GM15510 (cell line): ENCODE results near the gene TGFBI.

Experiments used
- POLR2A ChIP-seq: IDR thresholded peaks from 3 replicates; pipeline ENCODE4 v1.6.1; 2011; ENCODE audit warnings: borderline replicate concordance; ENCODE audit not compliant: insufficient read length; ENCODE audit errors: extremely low read depth

The TGFBI gene

DNA sequence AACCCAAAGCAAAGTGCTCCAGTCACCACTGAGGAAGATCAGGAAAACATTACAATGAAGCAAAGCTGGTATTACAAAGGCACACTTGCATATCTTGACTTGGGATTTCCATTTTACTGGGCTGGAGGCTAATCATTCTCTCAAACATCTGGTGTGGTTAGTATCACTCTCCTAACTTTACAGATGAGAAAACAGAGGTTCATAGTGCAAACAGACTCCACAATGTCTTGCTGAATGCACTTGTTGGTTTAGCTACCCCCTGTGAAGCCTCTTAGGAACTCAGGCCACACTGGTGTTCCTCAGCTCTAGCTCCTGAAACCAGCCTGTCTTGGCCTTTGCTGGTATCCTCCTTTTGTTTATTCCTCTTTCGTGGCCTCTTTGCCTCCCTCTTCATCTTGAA is 74.3 kb downstream of the TGFBI start:
- no peak for TF ChIP-seq POLR2A

DNA sequence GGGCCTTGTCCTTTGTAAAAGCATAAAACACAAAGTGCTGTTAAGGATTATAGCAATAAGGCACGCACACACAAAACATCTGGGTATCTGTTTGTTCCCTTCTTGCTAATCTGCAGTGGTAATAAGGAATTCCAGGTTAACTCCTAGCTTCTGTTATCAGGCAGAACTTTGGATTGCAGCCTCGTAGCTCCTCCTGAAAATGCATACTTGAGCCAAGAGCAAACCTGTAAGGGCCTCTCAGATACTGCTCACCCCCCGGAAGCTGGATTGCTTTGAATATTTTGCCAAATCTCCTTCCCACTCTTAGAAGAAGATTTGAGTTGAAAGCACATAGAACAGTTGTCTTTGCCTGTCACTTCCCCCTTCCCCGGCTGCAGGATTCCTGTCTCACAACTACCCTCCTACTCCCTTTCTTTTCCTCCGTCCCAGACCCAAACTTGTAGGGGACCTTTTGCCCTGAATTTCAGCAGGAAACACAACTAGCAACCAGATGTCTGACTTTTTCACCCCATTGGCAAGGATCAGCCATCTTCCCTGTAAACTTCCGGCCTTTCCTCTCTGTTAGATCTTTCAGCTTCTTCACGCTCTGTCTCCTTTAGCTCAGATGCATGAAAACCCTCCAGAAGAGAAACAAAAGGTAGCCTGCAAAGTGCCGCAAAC is 75.6 kb downstream of the TGFBI start:
- TF ChIP-seq POLR2A, result no peak

DNA sequence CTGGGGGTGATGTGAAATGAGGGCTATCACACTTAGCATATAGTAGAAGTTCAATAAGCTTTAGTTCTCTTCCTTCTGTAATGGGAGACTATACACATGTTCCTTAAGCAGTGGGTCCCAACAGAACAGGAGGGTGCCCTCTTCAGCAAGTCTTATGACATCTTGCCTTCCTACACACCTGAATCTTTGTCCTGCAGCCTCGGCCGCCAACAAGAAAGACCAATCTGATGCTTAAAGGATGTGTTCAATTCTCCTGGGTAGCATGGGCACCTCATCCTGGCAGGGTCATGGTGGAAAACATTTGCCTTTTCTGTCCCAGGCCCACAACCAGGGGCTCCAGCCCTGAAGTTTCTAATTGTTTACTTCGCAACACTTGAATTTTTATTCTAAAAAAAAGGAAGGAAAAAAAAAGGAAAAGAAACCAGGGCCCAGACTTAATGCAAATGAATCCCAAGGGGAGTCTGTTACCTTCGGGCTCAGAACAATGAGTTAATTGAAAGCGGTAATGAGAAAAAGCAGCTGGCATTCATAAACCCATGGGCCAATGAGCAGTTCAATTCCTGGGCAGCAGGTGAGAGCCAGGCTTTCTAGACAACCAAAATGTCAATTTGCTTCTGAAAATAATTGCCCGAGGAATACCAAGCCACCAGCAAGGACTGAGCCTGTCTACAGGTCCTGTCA is 77.7 kb downstream of the TGFBI start:
- no peak for TF ChIP-seq POLR2A

DNA sequence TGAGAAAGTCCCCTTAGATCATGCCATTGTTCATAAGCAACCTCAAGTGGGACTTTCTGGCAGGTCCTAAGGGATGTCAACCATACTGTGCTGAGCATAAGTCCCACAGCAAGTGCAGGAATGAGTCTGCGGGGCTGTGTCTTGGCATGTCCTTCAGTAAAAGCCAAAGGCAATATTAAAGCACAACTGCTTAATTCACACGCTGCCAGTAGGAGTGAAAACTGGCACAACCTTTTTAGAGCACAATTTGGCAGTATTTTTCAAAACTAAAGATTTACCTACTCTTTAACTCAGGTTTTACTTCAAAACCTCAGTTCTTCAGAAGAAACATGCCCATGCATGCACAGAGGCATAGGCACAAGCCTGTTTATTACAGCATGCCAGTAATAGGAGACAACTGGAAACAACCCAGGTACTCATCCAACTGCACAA is 79.4 kb downstream of the TGFBI start:
- no peak for TF ChIP-seq POLR2A

DNA sequence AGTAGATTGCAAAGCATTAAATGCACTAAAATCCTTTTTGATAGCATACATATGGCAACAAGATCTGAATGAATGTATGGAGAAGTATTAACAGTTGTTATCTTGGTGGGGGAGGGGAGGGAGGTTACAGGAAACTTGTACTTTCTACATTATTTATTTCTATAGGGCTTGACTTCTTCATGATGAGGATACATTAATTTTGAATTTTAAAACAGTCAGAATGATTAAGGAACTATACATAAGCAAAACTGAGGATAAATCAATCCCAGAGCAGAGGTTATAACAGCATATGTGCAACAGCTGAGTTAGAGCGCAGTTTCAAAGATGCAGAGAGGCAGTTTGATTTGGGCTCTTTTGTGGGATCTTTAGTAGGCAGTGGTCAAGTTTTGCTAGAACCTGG is 80.0 kb downstream of the TGFBI start:
- no peak for TF ChIP-seq POLR2A

DNA sequence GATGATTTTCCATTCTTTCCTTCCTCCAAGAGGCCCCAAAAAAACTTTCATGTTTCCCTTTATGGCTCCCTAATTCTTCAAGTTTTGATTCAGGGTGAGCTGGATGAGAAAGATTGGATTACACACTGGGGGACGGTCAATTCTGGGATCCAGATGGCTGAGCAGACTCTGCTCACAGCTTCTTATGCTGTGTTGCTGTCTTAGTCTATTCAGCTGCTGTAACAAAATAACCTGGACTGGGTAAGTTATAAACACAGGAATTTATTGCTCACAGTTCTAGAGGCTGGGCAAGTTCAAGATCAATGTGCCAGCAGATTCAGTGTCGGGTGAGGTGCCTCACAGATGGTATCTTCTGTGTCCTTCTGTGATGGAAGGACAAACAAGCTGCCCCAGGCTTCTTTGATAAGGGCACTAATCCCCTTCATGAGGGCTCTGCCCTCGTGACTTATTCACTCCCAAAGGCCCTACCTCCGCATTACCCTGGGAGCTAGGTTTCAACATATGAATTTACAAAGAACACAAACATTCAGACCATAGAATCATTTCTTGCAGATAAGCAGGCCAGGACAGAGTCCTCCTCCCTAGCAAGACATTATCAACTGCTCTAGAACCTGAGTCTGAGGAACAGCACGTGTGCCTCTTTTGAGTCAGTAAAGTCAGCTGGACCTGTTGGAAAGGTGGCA is 80.8 kb downstream of the TGFBI start:
- no peak for TF ChIP-seq POLR2A
